PC-3 (cell line): Measurements from ENCODE around the gene AUH.

ENCODE experiments used
- EZH2 ChIP-seq: fragments of 300-600 bp; sonication (generic); IDR thresholded peaks from one replicate; pipeline ENCODE4 v1.6.1; 2017; ENCODE audit warnings: antibody characterized with exemption, mild to moderate bottlenecking, low read length; ENCODE audit not compliant: unreplicated experiment
- TF ChIP-seq, protein P1 (sequence below): fragments of 300-600 bp; sonication (generic); conservative IDR thresholded peaks from 2 replicates; pipeline ENCODE4 v1.5.1; 2017; ENCODE audit warnings: antibody characterized with exemption, low read depth, mild to moderate bottlenecking, low read length

GRCh38 chr9:91376239-91376638 is 14.5 kb upstream of the AUH start:
- TF ChIP-seq, protein P1, sequence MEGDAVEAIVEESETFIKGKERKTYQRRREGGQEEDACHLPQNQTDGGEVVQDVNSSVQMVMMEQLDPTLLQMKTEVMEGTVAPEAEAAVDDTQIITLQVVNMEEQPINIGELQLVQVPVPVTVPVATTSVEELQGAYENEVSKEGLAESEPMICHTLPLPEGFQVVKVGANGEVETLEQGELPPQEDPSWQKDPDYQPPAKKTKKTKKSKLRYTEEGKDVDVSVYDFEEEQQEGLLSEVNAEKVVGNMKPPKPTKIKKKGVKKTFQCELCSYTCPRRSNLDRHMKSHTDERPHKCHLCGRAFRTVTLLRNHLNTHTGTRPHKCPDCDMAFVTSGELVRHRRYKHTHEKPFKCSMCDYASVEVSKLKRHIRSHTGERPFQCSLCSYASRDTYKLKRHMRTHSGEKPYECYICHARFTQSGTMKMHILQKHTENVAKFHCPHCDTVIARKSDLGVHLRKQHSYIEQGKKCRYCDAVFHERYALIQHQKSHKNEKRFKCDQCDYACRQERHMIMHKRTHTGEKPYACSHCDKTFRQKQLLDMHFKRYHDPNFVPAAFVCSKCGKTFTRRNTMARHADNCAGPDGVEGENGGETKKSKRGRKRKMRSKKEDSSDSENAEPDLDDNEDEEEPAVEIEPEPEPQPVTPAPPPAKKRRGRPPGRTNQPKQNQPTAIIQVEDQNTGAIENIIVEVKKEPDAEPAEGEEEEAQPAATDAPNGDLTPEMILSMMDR = no peak
- no peak for TF ChIP-seq EZH2
